ENCODE data around the gene DUS1L.

The DUS1L gene

GRCh38 chr17:82054351-82055022, 11.1 kb downstream of the DUS1L start:
- TF ChIP-seq CTCF (IDR thresholded peaks at IDR 0.05; ENCODE audit: low read depth, low read length, missing control alignments), result no peak
- no peak overlapping the region for H3K4me3 ChIP-seq (ENCODE audit: low read depth, low read length)
- no peaks in the 10 kb centered on the region for H3K27me3 ChIP-seq (replicated peaks)
- peaks cover 47% of the 10 kb centered on the region for H3K36me3 ChIP-seq (replicated peaks)
- H3K27ac ChIP-seq, result no peak overlapping the region
- in situ Hi-C loops (cut with HindIII; ENCODE audit: low pct_ligation_motif_present, low sequenced_read_pairs), result no loop called here
- DNase-seq, result no peak

DNA sequence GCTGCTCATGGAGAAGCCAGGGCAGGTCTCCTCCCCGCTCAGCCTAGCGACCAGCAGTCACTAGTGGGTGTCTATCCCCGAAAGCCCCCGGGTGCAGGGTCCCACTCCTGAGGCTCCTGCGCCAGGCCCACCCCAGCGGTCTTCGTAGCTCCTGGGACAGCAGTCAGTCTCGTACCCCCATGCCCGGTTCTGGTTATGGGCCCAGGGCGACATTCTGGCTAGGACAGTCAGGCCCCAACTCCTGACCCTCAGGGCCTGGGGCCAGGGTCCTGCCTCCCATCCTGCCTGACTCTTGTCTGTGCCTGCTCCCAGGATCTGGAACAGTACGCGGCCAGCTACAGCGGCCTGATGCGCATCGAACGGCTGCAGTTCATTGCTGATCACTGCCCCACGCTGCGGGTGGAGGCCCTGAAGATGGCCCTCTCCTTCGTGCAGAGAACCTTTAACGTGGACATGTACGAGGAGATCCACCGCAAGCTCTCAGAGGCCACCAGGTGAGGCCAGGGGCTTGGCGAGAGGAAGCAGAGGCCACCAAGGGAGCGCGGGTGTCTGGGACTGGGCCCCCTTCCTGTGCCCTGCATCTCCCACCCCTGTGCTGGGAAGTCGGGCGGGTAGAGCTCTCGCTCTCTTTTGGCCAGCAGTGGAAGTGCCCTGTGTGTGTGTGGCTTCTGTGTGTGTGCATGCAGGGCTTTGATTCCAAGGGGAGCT, 11.9 kb downstream of the DUS1L start:
- TF ChIP-seq CTCF (IDR thresholded peaks at IDR 0.05; ENCODE audit: low read depth, low read length, missing control alignments), result no peak
- DNase-seq, result no peak
- Histone ChIP-seq H3K27ac (no peak overlapping the region), H3K36me3 (replicated peaks) (peaks cover 47% of the 10 kb centered on the region), H3K27me3 (replicated peaks) (no peaks in the 10 kb centered on the region), H3K4me3 (ENCODE audit: low read depth, low read length) (no peak overlapping the region)
- in situ Hi-C loops (cut with HindIII; ENCODE audit: low pct_ligation_motif_present, low sequenced_read_pairs), result no loop called here

GRCh38 chr17:82053130-82053529, 12.5 kb downstream of the DUS1L start:
- in situ Hi-C loops (cut with HindIII; ENCODE audit: low pct_ligation_motif_present, low sequenced_read_pairs), result no loop called here
- no peak overlapping the region for H3K27ac ChIP-seq

GRCh38 chr17:82052638-82053059, 13.0 kb downstream of the DUS1L start:
- H3K27ac ChIP-seq, result no peak overlapping the region
- H3K36me3 ChIP-seq (replicated peaks), result peaks cover 39% of the 10 kb centered on the region
- H3K27me3 ChIP-seq (replicated peaks), result no peaks in the 10 kb centered on the region
- in situ Hi-C loops (cut with HindIII; ENCODE audit: low pct_ligation_motif_present, low sequenced_read_pairs), result no loop called here
- DNase-seq, result no peak
- TF ChIP-seq CTCF (IDR thresholded peaks at IDR 0.05; ENCODE audit: low read depth, low read length, missing control alignments), result no peak
- peak overlapping the region; percentile 77 for H3K4me3 ChIP-seq (ENCODE audit: low read depth, low read length)

More at GRCh38 chr17:82053130-82053529, 12.5 kb downstream of the DUS1L start:
- no peak for TF ChIP-seq CTCF (IDR thresholded peaks at IDR 0.05; ENCODE audit: low read depth, low read length, missing control alignments)
- H3K27me3 ChIP-seq (replicated peaks), result no peaks in the 10 kb centered on the region
- H3K4me3 ChIP-seq (ENCODE audit: low read depth, low read length), result peak overlapping the region; percentile 77
- H3K36me3 ChIP-seq (replicated peaks), result peaks cover 43% of the 10 kb centered on the region
- no peak for DNase-seq

GRCh38 chr17:82051776-82052637, 13.6 kb downstream of the DUS1L start, which contains the start of the genes GPS1 and RFNG:
TSS of gene GPS1 (plus strand) at chr17:82051898. CDS start at chr17:82051932, 34 bp downstream.
TSS of gene RFNG (minus strand) at chr17:82051811. CDS start at chr17:82051766, 45 bp downstream.
- Histone ChIP-seq H3K4me3 (ENCODE audit: low read depth, low read length) (peak within 1 kb of the TSS; percentile 77), H3K27me3 (replicated peaks) (no peaks in the 10 kb centered on the region), H3K27ac (peak within 1 kb of the TSS; percentile 21), H3K36me3 (replicated peaks) (peaks cover 38% of the 10 kb centered on the region)
- no peak for DNase-seq
- no peak for TF ChIP-seq CTCF (IDR thresholded peaks at IDR 0.05; ENCODE audit: low read depth, low read length, missing control alignments)
- in situ Hi-C loops (cut with HindIII; ENCODE audit: low pct_ligation_motif_present, low sequenced_read_pairs), result no loop called here
